Suprapubic skin (tissue), 4 donors: ENCODE measurements around the gene DNAJC15. TPM values are rescaled to one million over a fixed set of nuclear protein-coding genes. Genes with fewer than 3 reads are reported as not detected.

Experiments
- DNase-seq, 2 donors: peaks; one replicate each; pipeline ENCODE4 v3.0.0-alpha.2; 2019; ENCODE audit warnings: low spot score in 2 of 2
- H3K27ac ChIP-seq: fragments of 200-600 bp; sonication (generic); one replicate; pipeline ENCODE4 v1.5.1; 2019
- H3K27me3 ChIP-seq: fragments of 200-600 bp; sonication (generic); one replicate; pipeline ENCODE4 v1.5.1; 2019
- H3K36me3 ChIP-seq: fragments of 200-600 bp; sonication (generic); one replicate; pipeline ENCODE4 v1.5.1; 2019
- H3K4me1 ChIP-seq: fragments of 200-600 bp; sonication (generic); one replicate; pipeline ENCODE4 v1.5.1; 2019
- H3K4me3 ChIP-seq: fragments of 200-600 bp; sonication (generic); one replicate; pipeline ENCODE4 v1.5.1; 2019; ENCODE audit warnings: mild to moderate bottlenecking
- H3K9me3 ChIP-seq: fragments of 200-600 bp; sonication (generic); one replicate; pipeline ENCODE4 v1.5.1; 2019
- EP300 ChIP-seq: sonication (generic); formaldehyde crosslinking; IDR thresholded peaks from one replicate; pipeline ENCODE4 v1.6.1; 2017; ENCODE audit warnings: antibody characterized with exemption
- POLR2A ChIP-seq, 2 donors: fragments of 450-650 bp; IDR thresholded peaks; one replicate each; pipeline ENCODE4 v1.6.1; 2017; ENCODE audit warnings: antibody characterized with exemption in 2 of 2, mild to moderate bottlenecking in 2 of 2, moderate library complexity in 2 of 2
- POLR2AphosphoS5 ChIP-seq, 3 donors: sonication (generic); formaldehyde crosslinking; IDR thresholded peaks; one replicate each; pipeline ENCODE4 v1.6.1; 2017; ENCODE audit warnings: antibody characterized with exemption in 3 of 3
- WGBS: methylation state at CpG from one replicate; pipeline ENCODE4 v1.1.5; 2018; 5-methylcytosine and 5-hydroxymethylcytosine counted together
- total RNA-seq, 4 donors: library from RNA; depleted of rRNA; stranded (reverse); fragments of >200 nt; gene quantifications; one replicate each; pipeline ENCODE4 v1.1.0, GENCODE V29; 2016
- TF ChIP-seq, protein P1 (sequence below), 2 donors: fragments of 200-600 bp in 1 of 2; fragments of 450-650 bp in 1 of 2; sonication (generic) in 1 of 2; IDR thresholded peaks; one replicate each; pipeline ENCODE4 v1.5.1; 2016 to 2019; ENCODE audit warnings: antibody characterized with exemption in 2 of 2, mild to moderate bottlenecking in 1 of 2, moderate library complexity in 1 of 2

The DNAJC15 gene
- total RNA-seq, 4 donors from 2014 or later: 5.6 to 10.9 (median 8.0) TPM

DNA sequence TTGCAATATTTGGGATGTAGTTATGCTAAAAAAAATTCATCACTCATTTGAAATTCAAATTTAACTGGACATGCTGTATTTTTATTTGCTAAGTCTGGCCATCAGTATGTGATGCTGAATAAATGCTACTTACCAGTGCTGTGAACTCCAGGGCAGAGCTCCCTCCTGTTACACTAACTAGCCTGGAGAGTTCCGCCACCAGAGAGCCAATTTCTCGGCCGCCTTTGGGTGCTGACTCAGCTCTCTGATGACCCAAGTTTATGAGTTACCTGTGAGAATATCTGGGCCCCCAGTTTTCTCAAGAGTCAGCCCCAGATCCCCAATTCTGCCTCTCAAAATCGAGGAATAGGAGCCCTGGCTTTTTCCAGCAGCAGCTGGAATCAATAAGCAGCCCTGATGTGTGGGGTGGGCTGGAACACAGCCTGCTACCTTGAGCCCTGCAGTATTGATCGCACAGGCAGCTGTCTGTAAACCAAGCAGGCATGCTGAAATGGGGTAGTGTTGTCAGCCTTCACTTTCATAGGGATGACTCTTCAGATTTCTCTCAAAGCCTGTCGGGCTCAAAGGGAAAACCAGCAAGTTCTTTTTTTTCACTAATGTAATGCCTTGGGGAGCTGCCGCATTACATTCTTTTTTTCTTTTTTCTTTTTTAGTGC is 113.7 kb downstream of the DNAJC15 start:
- no peaks in the 10 kb centered on the region for H3K27me3 ChIP-seq
- DNase-seq: no peak
- H3K9me3 ChIP-seq: no peaks in the 10 kb centered on the region
- TF ChIP-seq EP300 (no peak), POLR2AphosphoS5 (IDR thresholded peaks at IDR 0.05) (no peak), POLR2A (IDR thresholded peaks at IDR 0.05) (no peak)
- TF ChIP-seq, protein P1, sequence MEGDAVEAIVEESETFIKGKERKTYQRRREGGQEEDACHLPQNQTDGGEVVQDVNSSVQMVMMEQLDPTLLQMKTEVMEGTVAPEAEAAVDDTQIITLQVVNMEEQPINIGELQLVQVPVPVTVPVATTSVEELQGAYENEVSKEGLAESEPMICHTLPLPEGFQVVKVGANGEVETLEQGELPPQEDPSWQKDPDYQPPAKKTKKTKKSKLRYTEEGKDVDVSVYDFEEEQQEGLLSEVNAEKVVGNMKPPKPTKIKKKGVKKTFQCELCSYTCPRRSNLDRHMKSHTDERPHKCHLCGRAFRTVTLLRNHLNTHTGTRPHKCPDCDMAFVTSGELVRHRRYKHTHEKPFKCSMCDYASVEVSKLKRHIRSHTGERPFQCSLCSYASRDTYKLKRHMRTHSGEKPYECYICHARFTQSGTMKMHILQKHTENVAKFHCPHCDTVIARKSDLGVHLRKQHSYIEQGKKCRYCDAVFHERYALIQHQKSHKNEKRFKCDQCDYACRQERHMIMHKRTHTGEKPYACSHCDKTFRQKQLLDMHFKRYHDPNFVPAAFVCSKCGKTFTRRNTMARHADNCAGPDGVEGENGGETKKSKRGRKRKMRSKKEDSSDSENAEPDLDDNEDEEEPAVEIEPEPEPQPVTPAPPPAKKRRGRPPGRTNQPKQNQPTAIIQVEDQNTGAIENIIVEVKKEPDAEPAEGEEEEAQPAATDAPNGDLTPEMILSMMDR (IDR thresholded peaks at IDR 0.05): no peak
- H3K4me3 ChIP-seq: no peak overlapping the region
- no peak overlapping the region for H3K27ac ChIP-seq
- WGBS: 45% methylated on average over 7 of the region's 7 CpGs
- no peaks in the 10 kb centered on the region for H3K4me1 ChIP-seq
- H3K36me3 ChIP-seq: no peaks in the 10 kb centered on the region

DNA sequence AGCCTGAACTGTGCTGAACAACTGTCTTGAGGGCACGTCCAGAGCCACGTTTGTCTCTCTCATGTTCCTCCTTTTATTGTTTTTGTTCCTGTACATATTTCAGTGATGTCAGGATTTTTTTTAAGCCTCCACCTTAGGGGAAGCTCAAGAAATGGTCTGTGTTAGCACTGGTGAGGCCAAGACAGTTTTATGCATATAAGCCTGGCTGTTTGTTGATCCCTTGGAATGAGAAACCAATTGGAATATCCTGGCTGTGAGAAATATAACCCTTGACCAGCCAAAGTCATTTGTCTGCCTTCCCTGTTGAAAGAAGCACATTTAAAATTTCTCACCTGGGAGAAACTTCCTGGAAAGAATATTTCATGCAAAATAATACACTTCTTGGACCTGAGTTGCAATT is 115.8 kb downstream of the DNAJC15 start:
- TF ChIP-seq EP300 (no peak), POLR2AphosphoS5 (IDR thresholded peaks at IDR 0.05) (no peak), POLR2A (IDR thresholded peaks at IDR 0.05) (no peak)
- TF ChIP-seq, protein P1 (IDR thresholded peaks at IDR 0.05): no peak
- no peak for DNase-seq
- Histone ChIP-seq H3K27ac (no peak overlapping the region), H3K9me3 (no peaks in the 10 kb centered on the region), H3K4me3 (no peak overlapping the region), H3K27me3 (no peaks in the 10 kb centered on the region), H3K36me3 (no peaks in the 10 kb centered on the region), H3K4me1 (no peaks in the 10 kb centered on the region)
- WGBS: 51% methylated on average over 2 of the region's 2 CpGs

DNA sequence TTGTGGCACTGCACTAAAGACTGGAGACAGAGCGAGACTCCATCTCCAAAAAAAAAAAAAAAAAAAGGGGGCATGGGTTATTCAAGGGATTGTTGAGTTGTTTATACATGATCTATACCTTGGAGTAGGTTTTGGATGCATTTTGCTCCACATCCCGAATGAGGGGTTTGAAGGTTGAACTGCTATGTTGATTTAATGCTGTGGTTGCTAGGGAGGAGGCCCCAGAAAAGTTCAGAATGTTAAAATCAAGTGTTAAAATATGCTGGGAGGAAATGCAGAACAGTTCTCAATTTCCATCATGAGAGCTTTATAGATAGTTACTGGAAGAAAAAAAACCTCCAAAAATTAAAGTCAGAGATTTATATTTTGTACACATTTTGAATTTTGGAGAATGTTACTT is 116.5 kb downstream of the DNAJC15 start:
- no peaks in the 10 kb centered on the region for H3K9me3 ChIP-seq
- no peak overlapping the region for H3K27ac ChIP-seq
- DNase-seq: no peak
- no peaks in the 10 kb centered on the region for H3K4me1 ChIP-seq
- 77% methylated on average over 2 of the region's 2 CpGs for WGBS
- no peaks in the 10 kb centered on the region for H3K36me3 ChIP-seq
- peaks cover 1% of the 10 kb centered on the region for H3K27me3 ChIP-seq
- H3K4me3 ChIP-seq: no peak overlapping the region
- TF ChIP-seq, protein P1 (IDR thresholded peaks at IDR 0.05): no peak

DNA sequence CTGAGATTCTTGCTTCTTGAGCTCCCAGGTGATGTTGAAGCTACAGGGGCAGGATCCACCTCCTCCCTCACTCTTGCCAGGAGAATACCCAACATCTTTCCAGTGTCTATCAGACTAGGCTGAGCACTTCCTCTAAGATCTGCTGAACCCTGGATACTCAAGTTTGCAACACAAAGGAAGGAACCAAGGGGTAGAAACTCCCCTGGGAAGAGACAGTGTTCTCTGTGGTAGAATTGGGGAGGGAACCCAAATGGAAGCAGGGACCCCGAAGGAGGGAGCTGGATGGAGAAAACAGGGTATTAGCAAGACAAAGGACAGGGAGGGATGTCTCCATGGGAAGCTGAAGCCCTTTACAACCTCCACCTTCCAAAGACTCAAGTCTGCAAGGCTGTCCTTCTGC is 117.6 kb downstream of the DNAJC15 start:
- Histone ChIP-seq H3K27ac (no peak overlapping the region), H3K4me3 (no peak overlapping the region), H3K27me3 (peaks cover 3% of the 10 kb centered on the region), H3K9me3 (no peaks in the 10 kb centered on the region), H3K36me3 (no peaks in the 10 kb centered on the region), H3K4me1 (no peaks in the 10 kb centered on the region)
- no peak for TF ChIP-seq POLR2AphosphoS5 (IDR thresholded peaks at IDR 0.05)
- TF ChIP-seq, protein P1 (IDR thresholded peaks at IDR 0.05): no peak
- DNase-seq: no peak
- WGBS: 25% methylated on average over 1 of the region's 1 CpG

DNA sequence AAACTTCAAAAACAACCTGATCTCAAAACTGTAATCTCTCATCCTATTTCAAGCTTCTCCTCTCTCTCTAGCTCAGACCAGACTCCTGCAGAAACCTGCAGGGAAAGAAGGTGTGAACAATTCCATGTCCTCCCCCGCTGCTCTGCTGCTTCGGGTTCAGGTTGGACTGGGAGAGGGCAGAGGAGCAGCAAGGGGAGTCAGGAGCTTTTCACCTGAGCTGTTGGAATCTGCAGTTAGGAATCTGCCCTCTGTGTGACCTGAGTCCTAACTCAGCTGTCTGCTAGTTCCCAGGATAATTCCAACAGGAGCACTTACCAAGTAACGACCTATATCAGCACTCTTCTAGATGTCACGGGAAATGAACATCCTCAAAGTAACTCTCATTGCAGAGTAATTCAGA is 118.3 kb downstream of the DNAJC15 start:
- no peak overlapping the region for H3K27ac ChIP-seq
- TF ChIP-seq POLR2AphosphoS5 (IDR thresholded peaks at IDR 0.05): no peak
- TF ChIP-seq, protein P1 (IDR thresholded peaks at IDR 0.05): no peak
- WGBS: 87% methylated on average over 4 of the region's 4 CpGs
- peaks cover 3% of the 10 kb centered on the region for H3K27me3 ChIP-seq
- no peak overlapping the region for H3K4me3 ChIP-seq
- H3K9me3 ChIP-seq: no peaks in the 10 kb centered on the region
- H3K36me3 ChIP-seq: no peaks in the 10 kb centered on the region
- DNase-seq: no peak
- no peaks in the 10 kb centered on the region for H3K4me1 ChIP-seq
